T-helper 2 cell treated with Interferon-gamma antibody and Interleukin-4, amounts not matched to agents 100 ng/mL and 5 ng/mL, for 36 hours (primary cell): ENCODE results near the gene ACOT13. TPM values are rescaled to one million over a fixed set of nuclear protein-coding genes. Genes with fewer than 3 reads are reported as not detected.
"Not testable (repeated sequence)": the region's sequence is repeated elsewhere in the genome, so short reads cannot be mapped to it uniquely, and the experiment has no call there.

Experiments
- intact Hi-C: fragments of 100-400 bp; cut with micrococcal nuclease; formaldehyde crosslinking; loops from one replicate; pipeline ENCODE4 v1.15.1; 2023
- total RNA-seq: library from RNA; stranded (reverse); gene quantifications from 2 replicates; pipeline ENCODE4 v1.2.3, GENCODE V29; 2022

The ACOT13 gene
- total RNA-seq, 1 donor from 2014 or later: 24.4 TPM

GRCh38 chr6:24720604-24721460, 54.0 kb downstream of the ACOT13 start:
- intact Hi-C loops: loop anchor here (1.0 to 5.0 kb wide), 6 partner anchors 54 to 417 kb away; partner anchors contain the start of genes KIAA0319, RIPOR2 and TDP2

- intact Hi-C loops: loop anchor here (1.0 to 5.0 kb wide), 5 partner anchors 54 to 286 kb away; partner anchors contain the start of genes KIAA0319, RIPOR2 and TDP2
Observed at GRCh38 chr6:24721461-24722215, 54.8 kb downstream of the ACOT13 start.

GRCh38 chr6:24723270-24723669, 56.4 kb downstream of the ACOT13 start:
- intact Hi-C loops: loop anchor here (5.0 kb wide), 2 partner anchors 76 to 284 kb away; partner anchors contain the start of gene KIAA0319

GRCh38 chr6:24730653-24731052, 63.8 kb downstream of the ACOT13 start:
- intact Hi-C loops: not testable (repeated sequence)

GRCh38 chr6:24731456-24732134, 64.7 kb downstream of the ACOT13 start:
- intact Hi-C loops: not testable (repeated sequence)

- intact Hi-C loops: no loop called here
Observed at GRCh38 chr6:24734166-24734565, 67.3 kb downstream of the ACOT13 start.

GRCh38 chr6:24734710-24735109, 67.8 kb downstream of the ACOT13 start:
- intact Hi-C loops: not testable (repeated sequence)

GRCh38 chr6:24738741-24739140, 71.9 kb downstream of the ACOT13 start:
- intact Hi-C loops: no loop called here

GRCh38 chr6:24740861-24741260, 74.0 kb downstream of the ACOT13 start:
- intact Hi-C loops: no loop called here

- intact Hi-C loops: no loop called here
Observed at GRCh38 chr6:24742216-24742738, 75.4 kb downstream of the ACOT13 start.

- intact Hi-C loops: no loop called here
Observed at GRCh38 chr6:24743265-24743943, 76.5 kb downstream of the ACOT13 start.

- intact Hi-C loops: no loop called here
Observed at GRCh38 chr6:24743944-24744335, 77.1 kb downstream of the ACOT13 start.

- intact Hi-C loops: no loop called here
Observed at GRCh38 chr6:24744911-24745310, 78.0 kb downstream of the ACOT13 start.

- intact Hi-C loops: no loop called here
Observed at GRCh38 chr6:24749297-24749696, 82.4 kb downstream of the ACOT13 start.

- intact Hi-C loops: not testable (repeated sequence)
Observed at GRCh38 chr6:24750878-24751277, 84.0 kb downstream of the ACOT13 start.

GRCh38 chr6:24752503-24752902, 85.6 kb downstream of the ACOT13 start:
- intact Hi-C loops: no loop called here

GRCh38 chr6:24752917-24753492, 86.1 kb downstream of the ACOT13 start:
- intact Hi-C loops: no loop called here

- intact Hi-C loops: no loop called here
Observed at GRCh38 chr6:24753545-24753944, 86.7 kb downstream of the ACOT13 start.

GRCh38 chr6:24754378-24754777, 87.5 kb downstream of the ACOT13 start:
- intact Hi-C loops: not testable (repeated sequence)
